ENCODE data around the gene CSAG1.
"Not testable (repeated sequence)": the region's sequence is repeated elsewhere in the genome, so short reads cannot be mapped to it uniquely, and the experiment has no call there.

Gene CSAG1

DNA sequence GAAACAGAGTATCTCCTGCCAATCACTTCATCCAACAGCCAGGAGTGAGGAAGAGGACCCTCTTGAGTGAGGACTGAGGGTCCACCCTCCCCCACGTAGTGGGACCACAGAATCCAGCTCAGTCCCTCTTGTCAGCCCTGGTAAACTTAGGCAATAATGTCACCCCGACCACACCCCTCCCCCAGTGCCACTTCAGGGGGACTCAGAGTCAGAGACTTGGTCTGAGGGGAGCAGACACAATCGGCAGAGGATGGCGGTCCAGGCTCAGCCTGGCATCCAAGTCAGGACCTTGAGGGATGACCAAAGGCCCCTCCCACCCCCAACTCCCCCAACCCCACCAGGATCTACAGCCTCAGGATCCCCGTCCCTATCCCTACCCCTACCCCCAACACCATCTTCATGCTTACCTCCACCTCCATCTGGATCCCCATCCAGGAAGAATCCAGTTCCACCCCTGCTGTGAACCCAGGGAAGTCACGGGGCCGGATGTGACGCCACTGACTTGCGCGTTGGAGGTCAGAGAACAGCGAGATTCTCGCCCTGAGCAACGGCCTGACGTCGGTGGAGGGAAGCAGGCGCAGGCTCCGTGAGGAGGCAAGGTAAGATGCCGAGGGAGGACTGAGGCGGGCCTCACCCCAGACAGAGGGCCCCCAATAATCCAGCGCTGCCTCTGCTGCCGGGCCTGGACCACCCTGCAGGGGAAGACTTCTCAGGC lies at the start of gene CSAG1, which contains the start of gene MAGEA12:
Gene CSAG1 (minus strand): TSS at position 461 of the 715 bp plus-strand sequence. CDS start 1,261 bp downstream, outside the sequence.
Gene MAGEA12 (plus strand): TSS at position 497 of the 715 bp plus-strand sequence. CDS start 2,405 bp downstream, outside the sequence.
- Mint-ChIP-seq H3K27me3 (peaks cover 4 to 6% of the 10 kb centered on the region in 2 donors), H3K27ac (no peak within 1 kb of the TSS), H3K9me3 (no peaks in the 10 kb centered on the region), H3K4me3 (no peak within 1 kb of the TSS), H3K4me1 (no peaks in the 10 kb centered on the region), H3K36me3 (no peaks in the 10 kb centered on the region)
- DNase-seq (no peak), ATAC-seq (replicated peaks) (no peak)

- not testable (repeated sequence) for ATAC-seq (replicated peaks); H3K27me3 Mint-ChIP-seq; H3K36me3 Mint-ChIP-seq; H3K4me3 Mint-ChIP-seq; H3K9me3 Mint-ChIP-seq; H3K27ac Mint-ChIP-seq; H3K4me1 Mint-ChIP-seq; DNase-seq
Measured at GRCh38 chrX:152769549-152770289, 36.2 kb upstream of the CSAG1 start, which contains the start of gene MAGEA6. TSS of gene MAGEA6 (minus strand) at chrX:152769689. CDS start at chrX:152767650, 2,039 bp downstream.

GRCh38 chrX:152766562-152766961 lies 33.0 kb upstream of the CSAG1 start:
- H3K36me3 Mint-ChIP-seq; DNase-seq; H3K9me3 Mint-ChIP-seq; H3K4me3 Mint-ChIP-seq; H3K4me1 Mint-ChIP-seq; H3K27me3 Mint-ChIP-seq; ATAC-seq (replicated peaks); H3K27ac Mint-ChIP-seq: not testable (repeated sequence)

DNA sequence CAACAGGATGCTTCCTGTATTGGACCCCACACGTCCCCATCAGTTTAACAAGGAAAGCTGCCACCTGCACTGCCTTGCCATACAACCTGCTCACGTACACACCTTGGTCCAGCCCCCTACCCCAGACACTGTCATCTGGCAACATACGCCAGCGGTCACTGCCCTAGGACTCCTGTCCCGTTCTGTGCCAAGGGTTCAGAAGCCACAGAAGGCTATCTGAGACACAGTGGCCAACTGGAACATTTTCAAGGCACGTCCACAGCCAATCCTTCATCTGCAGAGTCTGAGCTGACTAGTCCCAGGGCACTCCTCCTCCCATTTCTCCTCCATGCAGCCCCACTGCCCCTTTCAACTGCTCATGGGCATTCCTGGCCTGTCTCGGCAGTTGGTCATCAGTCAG lies 28.1 kb upstream of the CSAG1 start:
- H3K9me3 Mint-ChIP-seq; H3K36me3 Mint-ChIP-seq; H3K27ac Mint-ChIP-seq; H3K27me3 Mint-ChIP-seq; H3K4me1 Mint-ChIP-seq; H3K4me3 Mint-ChIP-seq; DNase-seq; ATAC-seq (replicated peaks): not testable (repeated sequence)

GRCh38 chrX:152759544-152759943 lies 26.0 kb upstream of the CSAG1 start:
- not testable (repeated sequence) for H3K27me3 Mint-ChIP-seq; ATAC-seq (replicated peaks); DNase-seq; H3K27ac Mint-ChIP-seq; H3K36me3 Mint-ChIP-seq; H3K9me3 Mint-ChIP-seq; H3K4me1 Mint-ChIP-seq; H3K4me3 Mint-ChIP-seq

DNA sequence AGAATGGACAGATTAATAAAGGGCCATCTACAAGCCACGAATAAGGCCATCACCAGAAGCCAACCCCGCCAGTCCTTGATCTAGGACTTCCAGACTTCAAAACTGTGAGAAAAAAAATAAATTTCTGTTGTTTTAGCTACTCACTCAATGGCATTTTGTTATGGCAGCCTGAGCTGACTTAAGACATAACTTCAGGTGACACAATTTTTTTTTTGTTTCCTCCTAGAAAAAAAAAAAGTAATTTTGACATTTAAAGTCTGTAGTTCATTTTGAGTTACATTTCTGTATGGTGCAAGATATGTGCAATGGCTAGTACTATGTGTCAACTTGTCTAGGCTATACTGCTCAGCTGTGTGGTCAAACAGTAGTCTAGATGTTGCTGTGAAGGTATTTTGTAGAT lies 25.4 kb upstream of the CSAG1 start, which contains the start of gene CSAG3:
Gene CSAG3 (plus strand): TSS at position 301 of the 400 bp plus-strand sequence.
- H3K27me3 Mint-ChIP-seq, H3K4me3 Mint-ChIP-seq, H3K4me1 Mint-ChIP-seq: not testable (repeated sequence)

DNA sequence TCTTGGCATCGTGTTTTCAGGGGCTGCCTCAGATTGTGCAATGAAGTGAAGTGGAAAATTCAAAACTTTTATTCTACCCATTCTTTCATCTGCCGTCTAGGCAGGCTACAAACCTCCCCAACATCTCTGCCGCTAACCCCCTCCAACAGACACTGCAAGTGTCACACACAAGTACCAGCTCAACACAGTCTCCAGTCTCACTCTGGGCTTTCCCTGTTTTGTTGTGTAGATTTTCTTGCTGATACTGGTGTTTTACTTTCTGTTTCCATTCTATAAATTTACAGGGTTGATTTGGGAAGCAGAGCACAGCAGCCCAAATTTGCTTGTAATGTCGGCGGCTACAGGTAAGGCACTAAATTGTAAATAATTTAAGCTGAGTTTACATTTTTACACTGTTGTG lies 21.4 kb upstream of the CSAG1 start:
- not testable (repeated sequence) for H3K4me1 Mint-ChIP-seq; H3K36me3 Mint-ChIP-seq; H3K27me3 Mint-ChIP-seq; DNase-seq; H3K9me3 Mint-ChIP-seq; H3K27ac Mint-ChIP-seq; ATAC-seq (replicated peaks); H3K4me3 Mint-ChIP-seq

More for the DNA sequence above, 25.4 kb upstream of the CSAG1 start, which contains the start of gene CSAG3:
- DNase-seq; ATAC-seq (replicated peaks); H3K36me3 Mint-ChIP-seq; H3K27ac Mint-ChIP-seq; H3K9me3 Mint-ChIP-seq: not testable (repeated sequence)

- H3K9me3 Mint-ChIP-seq; ATAC-seq (replicated peaks); H3K27ac Mint-ChIP-seq; H3K4me1 Mint-ChIP-seq; H3K36me3 Mint-ChIP-seq; H3K27me3 Mint-ChIP-seq; H3K4me3 Mint-ChIP-seq; DNase-seq: not testable (repeated sequence)
Measured at GRCh38 chrX:152753686-152754650, 20.4 kb upstream of the CSAG1 start, which contains the start of gene MAGEA2. TSS of gene MAGEA2 (minus strand) at chrX:152753842. CDS start at chrX:152751363, 2,479 bp downstream.

DNA sequence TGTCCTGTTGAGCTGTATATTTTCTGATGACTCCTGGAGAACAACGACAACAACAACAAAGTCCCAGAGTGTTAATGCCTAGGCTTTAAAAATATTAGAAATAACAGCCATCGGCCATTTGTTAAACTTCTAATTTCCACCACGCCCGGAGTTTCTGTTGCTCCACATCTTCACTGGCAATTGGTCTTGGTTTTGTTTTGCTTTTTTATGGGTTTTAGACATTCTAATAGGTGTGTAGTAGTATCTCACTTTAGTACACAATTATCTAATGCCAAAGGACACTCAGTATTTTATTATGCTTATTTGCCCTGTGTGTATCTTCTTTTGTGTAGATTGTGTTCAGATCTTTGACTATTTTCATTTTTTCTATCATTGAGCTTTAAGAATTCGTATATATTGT lies 5.0 kb upstream of the CSAG1 start:
- Mint-ChIP-seq H3K27me3 (no peaks in the 10 kb centered on the region), H3K4me3 (no peak overlapping the region), H3K36me3 (no peaks in the 10 kb centered on the region), H3K9me3 (no peaks in the 10 kb centered on the region), H3K27ac (no peak overlapping the region), H3K4me1 (no peaks in the 10 kb centered on the region)
- ATAC-seq (replicated peaks) (no peak), DNase-seq (no peak)

GRCh38 chrX:152736528-152736927 lies 3.0 kb upstream of the CSAG1 start:
- H3K4me1 Mint-ChIP-seq; H3K27ac Mint-ChIP-seq; DNase-seq; H3K36me3 Mint-ChIP-seq; ATAC-seq (replicated peaks); H3K4me3 Mint-ChIP-seq; H3K27me3 Mint-ChIP-seq; H3K9me3 Mint-ChIP-seq: not testable (repeated sequence)

- Mint-ChIP-seq H3K27ac (no peak overlapping the region), H3K27me3 (no peaks in the 10 kb centered on the region), H3K9me3 (no peaks in the 10 kb centered on the region), H3K36me3 (no peaks in the 10 kb centered on the region), H3K4me3 (no peak overlapping the region), H3K4me1 (no peaks in the 10 kb centered on the region)
- ATAC-seq (replicated peaks): no peak
- no peak for DNase-seq
Measured at GRCh38 chrX:152735860-152736511, 2.5 kb upstream of the CSAG1 start.

GRCh38 chrX:152735101-152735500 lies 1.6 kb upstream of the CSAG1 start:
- Mint-ChIP-seq H3K27ac (no peak overlapping the region), H3K4me3 (no peak overlapping the region), H3K4me1 (no peaks in the 10 kb centered on the region), H3K9me3 (no peaks in the 10 kb centered on the region), H3K36me3 (no peaks in the 10 kb centered on the region), H3K27me3 (no peaks in the 10 kb centered on the region)
- ATAC-seq (replicated peaks): no peak
- no peak for DNase-seq

GRCh38 chrX:152734143-152734858 lies 780 bp upstream of the CSAG1 start:
- not testable (repeated sequence) for H3K4me3 Mint-ChIP-seq; DNase-seq; H3K27ac Mint-ChIP-seq; H3K4me1 Mint-ChIP-seq; ATAC-seq (replicated peaks); H3K27me3 Mint-ChIP-seq; H3K36me3 Mint-ChIP-seq; H3K9me3 Mint-ChIP-seq
